Endothelial cell of hepatic sinusoid (primary cell): ENCODE measurements around the gene IQCK.

Source experiments
- in situ Hi-C: cut with HindIII; loops from 2 replicates; pipeline ENCODE4 v1.10.0; 2017; ENCODE audit warnings: low sequenced_read_pairs

IQCK gene

GRCh38 chr16:19698480-19699465, 19.3 kb upstream of the IQCK start:
- in situ Hi-C loops = no loop called here

GRCh38 chr16:19699472-19699871, 18.6 kb upstream of the IQCK start:
- in situ Hi-C loops = no loop called here

- in situ Hi-C loops = loop anchor here (25.0 kb wide), 1 partner anchor 187 kb away; the partner anchor contains the start of gene GPRC5B
Measured at GRCh38 chr16:19700319-19700781, 17.7 kb upstream of the IQCK start.

- in situ Hi-C loops = loop anchor here (25.0 kb wide), 1 partner anchor 186 kb away; the partner anchor contains the start of gene GPRC5B
Measured at GRCh38 chr16:19701091-19701490, 17.0 kb upstream of the IQCK start.

- in situ Hi-C loops = loop anchor here (25.0 kb wide), 1 partner anchor 184 kb away; the partner anchor contains the start of gene GPRC5B
Measured at GRCh38 chr16:19703172-19703889, 14.7 kb upstream of the IQCK start.

- in situ Hi-C loops = loop anchor here (25.0 kb wide), 1 partner anchor 183 kb away; the partner anchor contains the start of gene GPRC5B
Measured at GRCh38 chr16:19704321-19705145, 13.5 kb upstream of the IQCK start.

- in situ Hi-C loops = loop anchor here (25.0 kb wide), 1 partner anchor 182 kb away; the partner anchor contains the start of gene GPRC5B
Measured at GRCh38 chr16:19705146-19705501, 12.9 kb upstream of the IQCK start.

GRCh38 chr16:19705843-19706242, 12.2 kb upstream of the IQCK start:
- in situ Hi-C loops = loop anchor here (25.0 kb wide), 1 partner anchor 181 kb away; the partner anchor contains the start of gene GPRC5B

- in situ Hi-C loops = loop anchor here (25.0 kb wide), 1 partner anchor 180 kb away; the partner anchor contains the start of gene GPRC5B
Measured at GRCh38 chr16:19706846-19707245, 11.2 kb upstream of the IQCK start.

GRCh38 chr16:19707569-19708295, 10.3 kb upstream of the IQCK start:
- in situ Hi-C loops = loop anchor here (25.0 kb wide), 1 partner anchor 180 kb away; the partner anchor contains the start of gene GPRC5B

GRCh38 chr16:19708296-19709205, 9.5 kb upstream of the IQCK start:
- in situ Hi-C loops = loop anchor here (25.0 kb wide), 1 partner anchor 179 kb away; the partner anchor contains the start of gene GPRC5B

GRCh38 chr16:19709381-19710136, 8.5 kb upstream of the IQCK start:
- in situ Hi-C loops = loop anchor here (25.0 kb wide), 1 partner anchor 178 kb away; the partner anchor contains the start of gene GPRC5B

- in situ Hi-C loops = loop anchor here (25.0 kb wide), 1 partner anchor 177 kb away; the partner anchor contains the start of gene GPRC5B
Measured at GRCh38 chr16:19710191-19710908, 7.7 kb upstream of the IQCK start.

- in situ Hi-C loops = loop anchor here (25.0 kb wide), 1 partner anchor 176 kb away; the partner anchor contains the start of gene GPRC5B
Measured at GRCh38 chr16:19710991-19711545, 7.0 kb upstream of the IQCK start.

- in situ Hi-C loops = loop anchor here (25.0 kb wide), 1 partner anchor 176 kb away; the partner anchor contains the start of gene GPRC5B
Measured at GRCh38 chr16:19711643-19712042, 6.4 kb upstream of the IQCK start.

- in situ Hi-C loops = loop anchor here (25.0 kb wide), 1 partner anchor 175 kb away; the partner anchor contains the start of gene GPRC5B
Measured at GRCh38 chr16:19712418-19713058, 5.5 kb upstream of the IQCK start.
